ENCODE measurements around the gene DBNL. TPM values are rescaled to one million over a fixed set of nuclear protein-coding genes. Genes with fewer than 3 reads are reported as not detected.

The DBNL gene
- polyA plus RNA-seq, 3 donors: 228 to 321 (median 304) TPM

DNA sequence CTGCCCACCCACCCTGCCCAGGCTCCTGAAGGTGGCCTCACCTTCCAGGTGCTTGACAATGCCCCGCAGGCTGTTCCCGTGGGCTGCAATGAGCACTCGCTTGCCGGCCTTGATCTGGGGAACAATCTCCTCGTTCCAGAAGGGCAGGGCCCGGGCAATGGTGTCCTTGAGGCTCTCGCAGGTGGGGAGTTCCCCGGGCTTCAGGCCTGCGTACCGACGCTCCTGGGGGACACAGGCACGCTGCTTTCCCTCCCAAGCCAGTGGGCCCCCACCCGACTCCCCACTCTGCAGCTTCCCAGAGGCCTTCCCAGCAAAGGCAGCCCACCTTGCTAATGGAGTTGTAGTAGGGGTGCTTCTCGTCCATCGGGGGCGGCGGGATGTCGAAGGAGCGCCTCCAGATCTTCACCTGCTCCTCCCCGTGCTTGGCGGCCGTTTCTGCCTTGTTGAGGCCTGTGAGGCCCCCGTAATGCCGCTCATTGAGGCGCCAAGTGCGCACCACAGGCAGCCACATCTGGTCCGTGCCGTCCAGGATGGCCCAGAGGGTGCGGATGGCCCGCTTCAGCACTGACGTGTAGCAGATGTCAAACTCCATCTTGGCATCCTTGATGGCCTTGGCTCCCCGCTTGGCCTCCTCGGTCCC is 20.4 kb downstream of the DBNL start:
- H3K9me3 ChIP-seq (replicated peaks in 1 of 2; ENCODE audit: control insufficient read depth in 1 of 2, insufficient read depth in 1 of 2, low read length in 2 of 2): no peaks in the 10 kb centered on the region
- peaks cover 26 to 27% of the 10 kb centered on the region in 2 donors for H3K36me3 ChIP-seq (replicated peaks in 1 of 2; ENCODE audit: control insufficient read depth in 1 of 2, insufficient read depth in 2 of 2, low read length in 2 of 2)
- H3K9me3 Mint-ChIP-seq: peaks cover 0 to 3% (median 0%) of the 10 kb centered on the region in 7 donors
- no peaks in the 10 kb centered on the region for H3K79me2 ChIP-seq (ENCODE audit: insufficient read depth, low read length)
- H3K4me1 Mint-ChIP-seq: peaks cover 12% of the 10 kb centered on the region
- WGBS (ENCODE audit: insufficient coverage): 38% methylated on average over 27 of the region's 33 CpGs
- no peak overlapping the region for H3K4me3 Mint-ChIP-seq
- no peak overlapping the region for H2AFZ ChIP-seq (ENCODE audit: insufficient read depth, low read depth, low read length, poor library complexity, severe bottlenecking)
- peak overlapping the region in 1 of 7 donors; percentile 8 for H3K27ac Mint-ChIP-seq
- no peaks in the 10 kb centered on the region for H3K4me1 ChIP-seq (ENCODE audit: control insufficient read depth in 1 of 2, insufficient read depth in 2 of 2, low read length in 2 of 2)
- H3K27me3 Mint-ChIP-seq (ENCODE audit: low read depth in 3 of 3): peaks cover 2 to 24% (median 4%) of the 10 kb centered on the region in 3 donors
- H3K27ac ChIP-seq (ENCODE audit: low read depth in 1 of 2, low read length in 2 of 2): no peak overlapping the region
- H3K4me2 ChIP-seq (replicated peaks; ENCODE audit: extremely low read depth, low read length, poor library complexity, severe bottlenecking): no peak overlapping the region
- H3K27me3 ChIP-seq (ENCODE audit: control insufficient read depth in 2 of 2, insufficient read depth in 2 of 2, low read length in 2 of 2): no peaks in the 10 kb centered on the region
- H3K9ac ChIP-seq (ENCODE audit: insufficient read depth, low read length, poor library complexity, severe bottlenecking): no peak overlapping the region
- peaks cover 78% of the 10 kb centered on the region for H4K20me1 ChIP-seq (ENCODE audit: insufficient read depth, low read length)
- no peak for DNase-seq
- intact Hi-C loops (cut with micrococcal nuclease): no loop called here
- peaks cover 21 to 23% of the 10 kb centered on the region in 2 donors for H3K36me3 Mint-ChIP-seq
- TF ChIP-seq, protein P1, sequence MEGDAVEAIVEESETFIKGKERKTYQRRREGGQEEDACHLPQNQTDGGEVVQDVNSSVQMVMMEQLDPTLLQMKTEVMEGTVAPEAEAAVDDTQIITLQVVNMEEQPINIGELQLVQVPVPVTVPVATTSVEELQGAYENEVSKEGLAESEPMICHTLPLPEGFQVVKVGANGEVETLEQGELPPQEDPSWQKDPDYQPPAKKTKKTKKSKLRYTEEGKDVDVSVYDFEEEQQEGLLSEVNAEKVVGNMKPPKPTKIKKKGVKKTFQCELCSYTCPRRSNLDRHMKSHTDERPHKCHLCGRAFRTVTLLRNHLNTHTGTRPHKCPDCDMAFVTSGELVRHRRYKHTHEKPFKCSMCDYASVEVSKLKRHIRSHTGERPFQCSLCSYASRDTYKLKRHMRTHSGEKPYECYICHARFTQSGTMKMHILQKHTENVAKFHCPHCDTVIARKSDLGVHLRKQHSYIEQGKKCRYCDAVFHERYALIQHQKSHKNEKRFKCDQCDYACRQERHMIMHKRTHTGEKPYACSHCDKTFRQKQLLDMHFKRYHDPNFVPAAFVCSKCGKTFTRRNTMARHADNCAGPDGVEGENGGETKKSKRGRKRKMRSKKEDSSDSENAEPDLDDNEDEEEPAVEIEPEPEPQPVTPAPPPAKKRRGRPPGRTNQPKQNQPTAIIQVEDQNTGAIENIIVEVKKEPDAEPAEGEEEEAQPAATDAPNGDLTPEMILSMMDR (IDR thresholded peaks at IDR 0.05): no peak
- H3K4me3 ChIP-seq (replicated peaks in 1 of 3; ENCODE audit: low read depth in 2 of 3, low read length in 3 of 3): no peak overlapping the region

DNA sequence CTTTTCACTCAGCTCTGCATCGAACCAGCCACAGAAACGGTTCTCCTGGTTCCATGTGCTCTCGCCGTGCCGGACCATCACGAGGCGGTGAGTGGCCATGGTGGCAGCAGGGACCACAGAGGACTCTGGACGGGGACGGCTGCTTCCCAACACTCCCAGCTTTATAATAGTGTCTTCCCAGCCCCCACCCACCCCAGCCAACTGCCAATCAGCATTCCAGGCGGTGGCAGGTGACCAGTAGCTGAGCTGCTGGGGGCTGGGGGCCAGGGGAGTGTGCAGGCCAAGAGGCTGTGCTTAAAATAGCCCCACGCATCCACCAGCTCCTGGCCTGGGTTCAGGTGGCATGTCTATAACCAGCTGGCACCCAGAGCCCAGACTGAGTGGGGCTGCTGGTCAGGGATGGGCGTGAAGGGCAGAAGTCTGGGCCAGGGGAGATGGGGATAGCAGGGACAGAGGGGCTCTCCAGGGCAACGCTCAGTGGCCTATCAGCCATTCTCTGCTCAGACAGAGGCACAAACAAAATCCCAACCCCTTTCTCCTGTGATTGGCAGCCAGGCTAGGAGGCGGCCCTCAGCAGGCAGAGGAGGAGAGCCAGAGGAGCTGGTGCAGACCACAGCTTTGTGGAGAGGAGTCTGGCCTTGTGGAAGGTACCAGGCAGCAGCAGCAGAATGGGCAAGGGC is 21.1 kb downstream of the DBNL start, which contains the start of gene PGAM2:
TSS of gene PGAM2 (minus strand) at position 137 of the 680 bp plus-strand sequence. CDS start at position 99, 38 bp downstream.
- Mint-ChIP-seq H3K4me1 (peaks cover 12% of the 10 kb centered on the region), H3K27ac (peak within 1 kb of the TSS in 6 of 7 donors; percentile 24 to 82 (median 54)), H3K4me3 (no peak within 1 kb of the TSS), H3K9me3 (peaks cover 0 to 3% (median 0%) of the 10 kb centered on the region in 7 donors), H3K27me3 (ENCODE audit: low read depth in 3 of 3) (peaks cover 0 to 24% (median 4%) of the 10 kb centered on the region in 3 donors), H3K36me3 (peaks cover 15 to 17% of the 10 kb centered on the region in 2 donors)
- H3K4me1 ChIP-seq (ENCODE audit: control insufficient read depth in 1 of 2, insufficient read depth in 2 of 2, low read length in 2 of 2): no peaks in the 10 kb centered on the region
- DNase-seq: no peak
- peaks cover 72% of the 10 kb centered on the region for H4K20me1 ChIP-seq (ENCODE audit: insufficient read depth, low read length)
- H2AFZ ChIP-seq (ENCODE audit: insufficient read depth, low read depth, low read length, poor library complexity, severe bottlenecking): no peak within 1 kb of the TSS
- H3K9ac ChIP-seq (ENCODE audit: insufficient read depth, low read length, poor library complexity, severe bottlenecking): no peak within 1 kb of the TSS
- no peaks in the 10 kb centered on the region for H3K9me3 ChIP-seq (replicated peaks in 1 of 2; ENCODE audit: control insufficient read depth in 1 of 2, insufficient read depth in 1 of 2, low read length in 2 of 2)
- WGBS (ENCODE audit: insufficient coverage): 42% methylated on average over 8 of the region's 14 CpGs
- peaks cover 20% of the 10 kb centered on the region in 2 donors for H3K36me3 ChIP-seq (replicated peaks in 1 of 2; ENCODE audit: control insufficient read depth in 1 of 2, insufficient read depth in 2 of 2, low read length in 2 of 2)
- H3K4me2 ChIP-seq (replicated peaks; ENCODE audit: extremely low read depth, low read length, poor library complexity, severe bottlenecking): no peak within 1 kb of the TSS
- no peaks in the 10 kb centered on the region for H3K79me2 ChIP-seq (ENCODE audit: insufficient read depth, low read length)
- H3K27ac ChIP-seq (ENCODE audit: low read depth in 1 of 2, low read length in 2 of 2): no peak within 1 kb of the TSS
- TF ChIP-seq, protein P1 (IDR thresholded peaks at IDR 0.05): no peak
- H3K4me3 ChIP-seq (replicated peaks in 1 of 3; ENCODE audit: low read depth in 2 of 3, low read length in 3 of 3): no peak within 1 kb of the TSS
- intact Hi-C loops (cut with micrococcal nuclease): no loop called here
- H3K27me3 ChIP-seq (ENCODE audit: control insufficient read depth in 2 of 2, insufficient read depth in 2 of 2, low read length in 2 of 2): no peaks in the 10 kb centered on the region
